NB4 (cell line): ENCODE results near the gene ENG.

ENCODE experiments used
- MAX ChIP-seq: IDR thresholded peaks from 2 replicates; pipeline ENCODE4 v1.6.1; 2011; ENCODE audit warnings: low read depth, low read length
- MYC ChIP-seq: IDR thresholded peaks from 2 replicates; pipeline ENCODE4 v1.6.1; 2011; ENCODE audit warnings: low read depth, low read length
- TF ChIP-seq, protein P1 (sequence below): IDR thresholded peaks from one replicate; pipeline ENCODE4 v1.5.1; 2012; ENCODE audit warnings: low read depth, low read length

DNA sequence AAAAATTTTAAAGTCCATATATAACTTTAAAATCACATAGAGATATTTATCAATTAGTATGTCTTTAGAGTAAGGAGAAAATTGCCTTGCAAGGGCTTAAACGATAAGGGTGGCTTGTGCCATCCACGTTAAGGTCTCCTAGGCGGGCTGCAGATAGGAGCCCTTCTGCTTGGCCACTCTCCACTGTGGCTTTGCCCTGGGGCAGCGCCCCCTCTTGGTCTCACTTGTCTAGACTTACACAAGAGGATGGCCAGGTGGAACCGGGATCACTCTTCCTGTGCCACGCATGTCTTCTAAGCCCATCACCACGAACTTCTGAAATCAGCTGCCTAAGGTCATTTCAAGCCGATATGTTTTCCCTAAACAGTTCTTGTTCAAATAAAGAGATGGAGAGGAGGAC, 48.8 kb downstream of the ENG start:
- TF ChIP-seq MAX (no peak), MYC (no peak)
- TF ChIP-seq, protein P1, sequence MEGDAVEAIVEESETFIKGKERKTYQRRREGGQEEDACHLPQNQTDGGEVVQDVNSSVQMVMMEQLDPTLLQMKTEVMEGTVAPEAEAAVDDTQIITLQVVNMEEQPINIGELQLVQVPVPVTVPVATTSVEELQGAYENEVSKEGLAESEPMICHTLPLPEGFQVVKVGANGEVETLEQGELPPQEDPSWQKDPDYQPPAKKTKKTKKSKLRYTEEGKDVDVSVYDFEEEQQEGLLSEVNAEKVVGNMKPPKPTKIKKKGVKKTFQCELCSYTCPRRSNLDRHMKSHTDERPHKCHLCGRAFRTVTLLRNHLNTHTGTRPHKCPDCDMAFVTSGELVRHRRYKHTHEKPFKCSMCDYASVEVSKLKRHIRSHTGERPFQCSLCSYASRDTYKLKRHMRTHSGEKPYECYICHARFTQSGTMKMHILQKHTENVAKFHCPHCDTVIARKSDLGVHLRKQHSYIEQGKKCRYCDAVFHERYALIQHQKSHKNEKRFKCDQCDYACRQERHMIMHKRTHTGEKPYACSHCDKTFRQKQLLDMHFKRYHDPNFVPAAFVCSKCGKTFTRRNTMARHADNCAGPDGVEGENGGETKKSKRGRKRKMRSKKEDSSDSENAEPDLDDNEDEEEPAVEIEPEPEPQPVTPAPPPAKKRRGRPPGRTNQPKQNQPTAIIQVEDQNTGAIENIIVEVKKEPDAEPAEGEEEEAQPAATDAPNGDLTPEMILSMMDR, result peak; percentile 53
